Measurements from ENCODE around the gene CELSR2.

The CELSR2 gene

DNA sequence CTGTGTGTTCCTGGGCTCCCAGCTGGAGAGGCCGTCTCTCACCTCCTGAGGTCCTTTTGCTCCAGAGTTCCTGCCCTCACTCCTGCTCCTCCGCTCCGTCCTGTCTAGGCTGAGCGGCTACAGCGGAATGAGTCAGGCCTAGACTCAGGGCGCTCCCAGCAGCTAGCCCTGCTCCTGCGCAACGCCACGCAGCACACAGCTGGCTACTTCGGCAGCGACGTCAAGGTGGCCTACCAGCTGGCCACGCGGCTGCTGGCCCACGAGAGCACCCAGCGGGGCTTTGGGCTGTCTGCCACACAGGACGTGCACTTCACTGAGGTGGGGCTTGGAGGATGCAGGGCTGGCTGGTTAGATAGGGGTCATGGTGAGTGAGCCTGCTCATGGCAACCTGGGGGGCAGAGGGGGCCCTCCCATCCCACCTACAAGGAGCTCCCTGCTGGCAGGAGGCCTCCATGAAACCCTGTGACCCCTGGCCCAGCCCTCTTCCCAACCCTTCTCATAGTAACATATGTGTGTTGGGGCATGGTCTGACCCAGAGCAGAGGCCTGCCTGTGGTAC is 18.5 kb downstream of the CELSR2 start:
- Histone ChIP-seq H3K4me1 (ENCODE audit: control insufficient read depth in 1 of 2, insufficient read depth in 1 of 2, low read depth in 1 of 2, low read length in 1 of 2) (peaks cover 0 to 5% of the 10 kb centered on the region in 2 experiments), H3K36me3 (no peaks in the 10 kb centered on the region), H3K27ac (no peak overlapping the region), H3K4me3 (ENCODE audit: low read depth in 1 of 2, low read length in 1 of 2) (no peak overlapping the region), H3K9me3 (no peaks in the 10 kb centered on the region), H3K27me3 (peaks cover 3% of the 10 kb centered on the region)
- TF ChIP-seq CTCF (IDR thresholded peaks at IDR 0.05) = no peak

DNA sequence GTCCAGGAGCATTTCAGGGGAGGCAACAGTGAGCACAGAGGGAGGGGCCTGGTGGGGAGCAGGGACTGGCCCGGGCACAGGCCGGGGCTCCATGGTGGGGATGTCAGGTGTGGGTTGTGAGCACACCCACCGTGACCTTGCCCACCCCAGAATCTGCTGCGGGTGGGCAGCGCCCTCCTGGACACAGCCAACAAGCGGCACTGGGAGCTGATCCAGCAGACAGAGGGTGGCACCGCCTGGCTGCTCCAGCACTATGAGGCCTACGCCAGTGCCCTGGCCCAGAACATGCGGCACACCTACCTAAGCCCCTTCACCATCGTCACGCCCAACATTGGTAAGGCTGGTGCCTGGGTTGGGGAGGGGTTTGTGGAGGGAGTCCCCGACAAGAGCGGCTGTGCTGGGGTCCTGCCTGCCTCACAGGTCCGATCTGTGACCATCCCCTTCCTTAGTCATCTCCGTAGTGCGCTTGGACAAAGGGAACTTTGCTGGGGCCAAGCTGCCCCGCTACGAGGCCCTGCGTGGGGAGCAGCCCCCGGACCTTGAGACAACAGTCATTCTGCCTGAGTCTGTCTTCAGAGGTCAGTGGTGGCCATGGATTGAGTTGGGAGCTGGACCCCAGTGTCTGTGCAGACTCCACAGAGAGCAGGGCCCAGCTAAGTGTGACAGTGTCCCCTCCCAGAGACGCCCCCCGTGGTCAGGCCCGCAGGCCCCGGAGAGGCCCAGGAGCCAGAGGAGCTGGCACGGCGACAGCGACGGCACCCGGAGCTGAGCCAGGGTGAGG is 19.3 kb downstream of the CELSR2 start:
- H3K27ac ChIP-seq = no peak overlapping the region
- H3K27me3 ChIP-seq = peaks cover 4% of the 10 kb centered on the region
- peaks cover 0 to 1% of the 10 kb centered on the region in 2 experiments for H3K4me1 ChIP-seq (ENCODE audit: control insufficient read depth in 1 of 2, insufficient read depth in 1 of 2, low read depth in 1 of 2, low read length in 1 of 2)
- H3K9me3 ChIP-seq = no peaks in the 10 kb centered on the region
- H3K36me3 ChIP-seq = no peaks in the 10 kb centered on the region
- no peak overlapping the region for H3K4me3 ChIP-seq (ENCODE audit: low read depth in 1 of 2, low read length in 1 of 2)
- no peak for TF ChIP-seq CTCF (IDR thresholded peaks at IDR 0.05)

- Histone ChIP-seq H3K27me3 (peaks cover 12% of the 10 kb centered on the region), H3K4me1 (ENCODE audit: control insufficient read depth in 1 of 2, insufficient read depth in 1 of 2, low read depth in 1 of 2, low read length in 1 of 2) (no peaks in the 10 kb centered on the region), H3K36me3 (no peaks in the 10 kb centered on the region), H3K27ac (no peak overlapping the region), H3K9me3 (no peaks in the 10 kb centered on the region), H3K4me3 (ENCODE audit: low read depth in 1 of 2, low read length in 1 of 2) (no peak overlapping the region)
- TF ChIP-seq CTCF (IDR thresholded peaks at IDR 0.05) = no peak
Observed at GRCh38 chr1:109269212-109269980, 20.1 kb downstream of the CELSR2 start.

DNA sequence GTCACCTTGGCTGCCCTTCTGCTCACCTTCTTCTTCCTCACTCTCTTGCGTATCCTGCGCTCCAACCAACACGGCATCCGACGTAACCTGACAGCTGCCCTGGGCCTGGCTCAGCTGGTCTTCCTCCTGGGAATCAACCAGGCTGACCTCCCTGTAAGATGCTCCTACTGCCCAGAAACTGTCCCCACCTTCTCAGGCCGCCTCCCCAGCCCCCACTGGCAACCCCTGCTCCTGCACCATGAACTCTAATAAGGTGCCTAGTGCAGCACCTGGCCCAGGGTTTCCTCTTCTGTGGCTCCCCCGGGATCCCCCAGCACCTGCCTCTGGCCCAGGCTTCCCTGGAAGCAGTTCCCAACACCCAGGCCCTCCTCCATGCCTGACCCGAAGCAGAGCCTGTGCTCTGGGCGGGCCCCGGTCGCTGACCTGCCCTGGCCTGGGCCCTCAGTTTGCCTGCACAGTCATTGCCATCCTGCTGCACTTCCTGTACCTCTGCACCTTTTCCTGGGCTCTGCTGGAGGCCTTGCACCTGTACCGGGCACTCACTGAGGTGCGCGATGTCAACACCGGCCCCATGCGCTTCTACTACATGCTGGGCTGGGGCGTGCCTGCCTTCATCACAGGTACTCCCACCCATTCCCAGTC is 20.8 kb downstream of the CELSR2 start:
- H3K36me3 ChIP-seq = no peaks in the 10 kb centered on the region
- H3K4me1 ChIP-seq (ENCODE audit: control insufficient read depth in 1 of 2, insufficient read depth in 1 of 2, low read depth in 1 of 2, low read length in 1 of 2) = no peaks in the 10 kb centered on the region
- TF ChIP-seq CTCF (IDR thresholded peaks at IDR 0.05) = no peak
- no peak overlapping the region for H3K4me3 ChIP-seq (ENCODE audit: low read depth in 1 of 2, low read length in 1 of 2)
- no peaks in the 10 kb centered on the region for H3K9me3 ChIP-seq
- H3K27ac ChIP-seq = no peak overlapping the region
- peaks cover 16% of the 10 kb centered on the region for H3K27me3 ChIP-seq

GRCh38 chr1:109270623-109271317 is 21.4 kb downstream of the CELSR2 start:
- H3K4me3 ChIP-seq (ENCODE audit: low read depth in 1 of 2, low read length in 1 of 2) = no peak overlapping the region
- H3K27me3 ChIP-seq = peaks cover 16% of the 10 kb centered on the region
- TF ChIP-seq CTCF (IDR thresholded peaks at IDR 0.05) = no peak
- H3K9me3 ChIP-seq = no peaks in the 10 kb centered on the region
- H3K4me1 ChIP-seq (ENCODE audit: control insufficient read depth in 1 of 2, insufficient read depth in 1 of 2, low read depth in 1 of 2, low read length in 1 of 2) = no peaks in the 10 kb centered on the region
- H3K27ac ChIP-seq = no peak overlapping the region
- no peaks in the 10 kb centered on the region for H3K36me3 ChIP-seq
